Panc1 (cell line): Measurements from ENCODE around the gene COL23A1.

ENCODE experiments used
- POLR2AphosphoS5 ChIP-seq: IDR thresholded peaks from 2 replicates; pipeline ENCODE4 v1.6.1; 2012; ENCODE audit warnings: mild to moderate bottlenecking, low read depth, low read length, moderate library complexity
- SIN3A ChIP-seq: IDR thresholded peaks from 2 replicates; pipeline ENCODE4 v1.6.1; 2012; ENCODE audit warnings: low read depth, mild to moderate bottlenecking, low read length, moderate library complexity, borderline replicate concordance; ENCODE audit not compliant: insufficient read depth
- TCF7L2 ChIP-seq: IDR thresholded peaks from 2 replicates; pipeline ENCODE4 v1.6.1; 2011; ENCODE audit warnings: mild to moderate bottlenecking, low read depth, low read length, inconsistent platforms
- TF ChIP-seq, protein P1 (sequence below): fragments of 450-650 bp; IDR thresholded peaks from 2 replicates; pipeline ENCODE4 v1.5.1; 2017; ENCODE audit warnings: mild to moderate bottlenecking
- TF ChIP-seq, protein P2 (sequence below), 2 experiments: IDR thresholded peaks; 2 replicates each; pipeline ENCODE4 v1.6.1; 2011 to 2012; ENCODE audit warnings: low read depth in 2 of 2, control low read depth in 1 of 2, low read length in 1 of 2, mild to moderate bottlenecking in 1 of 2, moderate library complexity in 1 of 2; ENCODE audit not compliant: insufficient read depth in 1 of 2

DNA sequence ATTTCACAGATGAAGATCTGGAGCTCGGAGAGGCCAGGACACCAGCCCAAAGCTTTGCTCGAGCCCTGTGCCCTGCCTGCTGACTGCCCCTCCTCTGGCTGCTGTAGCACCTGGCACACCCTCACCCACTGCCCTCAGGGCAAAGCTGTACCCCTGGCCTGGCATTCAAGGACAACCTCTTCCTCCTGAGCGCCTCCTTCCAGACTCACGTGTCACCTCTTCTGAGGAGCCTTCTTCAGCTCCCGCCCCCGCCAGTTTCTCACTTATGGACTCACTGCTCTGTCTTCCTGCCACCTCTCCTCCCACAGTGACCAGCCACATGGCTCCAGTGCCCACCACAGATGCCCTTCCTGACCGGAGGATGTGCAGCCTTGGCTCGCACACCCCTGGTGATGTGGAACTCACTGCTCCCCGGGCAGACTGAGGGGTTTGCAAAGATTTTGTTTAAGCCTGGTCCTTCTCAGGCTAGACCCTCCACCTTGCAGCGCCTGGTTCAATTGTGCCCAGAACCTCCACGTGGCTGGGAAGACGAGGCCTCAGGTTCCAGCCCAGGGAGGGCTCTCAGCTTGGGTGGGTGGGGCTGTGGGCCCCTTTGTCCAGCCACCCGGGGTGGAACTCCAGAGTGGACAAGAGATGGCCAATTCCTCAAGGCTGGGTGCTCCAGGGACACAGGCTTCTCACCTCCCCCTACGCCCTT, 311.0 kb downstream of the COL23A1 start:
- TF ChIP-seq, protein P1, sequence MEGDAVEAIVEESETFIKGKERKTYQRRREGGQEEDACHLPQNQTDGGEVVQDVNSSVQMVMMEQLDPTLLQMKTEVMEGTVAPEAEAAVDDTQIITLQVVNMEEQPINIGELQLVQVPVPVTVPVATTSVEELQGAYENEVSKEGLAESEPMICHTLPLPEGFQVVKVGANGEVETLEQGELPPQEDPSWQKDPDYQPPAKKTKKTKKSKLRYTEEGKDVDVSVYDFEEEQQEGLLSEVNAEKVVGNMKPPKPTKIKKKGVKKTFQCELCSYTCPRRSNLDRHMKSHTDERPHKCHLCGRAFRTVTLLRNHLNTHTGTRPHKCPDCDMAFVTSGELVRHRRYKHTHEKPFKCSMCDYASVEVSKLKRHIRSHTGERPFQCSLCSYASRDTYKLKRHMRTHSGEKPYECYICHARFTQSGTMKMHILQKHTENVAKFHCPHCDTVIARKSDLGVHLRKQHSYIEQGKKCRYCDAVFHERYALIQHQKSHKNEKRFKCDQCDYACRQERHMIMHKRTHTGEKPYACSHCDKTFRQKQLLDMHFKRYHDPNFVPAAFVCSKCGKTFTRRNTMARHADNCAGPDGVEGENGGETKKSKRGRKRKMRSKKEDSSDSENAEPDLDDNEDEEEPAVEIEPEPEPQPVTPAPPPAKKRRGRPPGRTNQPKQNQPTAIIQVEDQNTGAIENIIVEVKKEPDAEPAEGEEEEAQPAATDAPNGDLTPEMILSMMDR, result no peak
- TF ChIP-seq POLR2AphosphoS5 (no peak), TCF7L2 (no peak), SIN3A (no peak)
- TF ChIP-seq, protein P2, sequence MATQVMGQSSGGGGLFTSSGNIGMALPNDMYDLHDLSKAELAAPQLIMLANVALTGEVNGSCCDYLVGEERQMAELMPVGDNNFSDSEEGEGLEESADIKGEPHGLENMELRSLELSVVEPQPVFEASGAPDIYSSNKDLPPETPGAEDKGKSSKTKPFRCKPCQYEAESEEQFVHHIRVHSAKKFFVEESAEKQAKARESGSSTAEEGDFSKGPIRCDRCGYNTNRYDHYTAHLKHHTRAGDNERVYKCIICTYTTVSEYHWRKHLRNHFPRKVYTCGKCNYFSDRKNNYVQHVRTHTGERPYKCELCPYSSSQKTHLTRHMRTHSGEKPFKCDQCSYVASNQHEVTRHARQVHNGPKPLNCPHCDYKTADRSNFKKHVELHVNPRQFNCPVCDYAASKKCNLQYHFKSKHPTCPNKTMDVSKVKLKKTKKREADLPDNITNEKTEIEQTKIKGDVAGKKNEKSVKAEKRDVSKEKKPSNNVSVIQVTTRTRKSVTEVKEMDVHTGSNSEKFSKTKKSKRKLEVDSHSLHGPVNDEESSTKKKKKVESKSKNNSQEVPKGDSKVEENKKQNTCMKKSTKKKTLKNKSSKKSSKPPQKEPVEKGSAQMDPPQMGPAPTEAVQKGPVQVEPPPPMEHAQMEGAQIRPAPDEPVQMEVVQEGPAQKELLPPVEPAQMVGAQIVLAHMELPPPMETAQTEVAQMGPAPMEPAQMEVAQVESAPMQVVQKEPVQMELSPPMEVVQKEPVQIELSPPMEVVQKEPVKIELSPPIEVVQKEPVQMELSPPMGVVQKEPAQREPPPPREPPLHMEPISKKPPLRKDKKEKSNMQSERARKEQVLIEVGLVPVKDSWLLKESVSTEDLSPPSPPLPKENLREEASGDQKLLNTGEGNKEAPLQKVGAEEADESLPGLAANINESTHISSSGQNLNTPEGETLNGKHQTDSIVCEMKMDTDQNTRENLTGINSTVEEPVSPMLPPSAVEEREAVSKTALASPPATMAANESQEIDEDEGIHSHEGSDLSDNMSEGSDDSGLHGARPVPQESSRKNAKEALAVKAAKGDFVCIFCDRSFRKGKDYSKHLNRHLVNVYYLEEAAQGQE (IDR thresholded peaks at IDR 0.05; ENCODE audit: insufficient read depth in 1 of 2, low read depth in 2 of 2, low read length in 1 of 2), result no peak
